Neutrophil (primary cell): Measurements from ENCODE around the gene MLX.

Experiments used
- H3K27ac ChIP-seq: fragments of 200-600 bp; sonication (generic); 2 replicates; pipeline ENCODE4 v1.5.1; 2016; ENCODE audit warnings: mild to moderate bottlenecking, moderate library complexity
- H3K27me3 ChIP-seq: fragments of 200-600 bp; sonication (generic); 2 replicates; pipeline ENCODE4 v1.6.0; 2016; ENCODE audit warnings: mild to moderate bottlenecking
- H3K36me3 ChIP-seq: fragments of 200-600 bp; sonication (generic); 2 replicates; pipeline ENCODE4 v1.5.1; 2017
- H3K4me1 ChIP-seq, 2 experiments: fragments of 200-600 bp in 1 of 2; sonication (generic) in 1 of 2; 1 replicate in 1 of 2; 2 replicates in 1 of 2; pipeline versions ENCODE4 v1.5.1 to v1.6.1; 2013 to 2016; ENCODE audit warnings: low read depth in 1 of 2, low read length in 1 of 2, mild to moderate bottlenecking in 1 of 2, moderate library complexity in 1 of 2; ENCODE audit not compliant: control insufficient read depth in 1 of 2, insufficient read depth in 1 of 2
- H3K4me3 ChIP-seq, 2 experiments: fragments of 200-600 bp in 1 of 2; sonication (generic) in 1 of 2; 1 replicate in 1 of 2; 2 replicates in 1 of 2; pipeline ENCODE4 v1.5.1; 2013 to 2016; ENCODE audit warnings: low read depth in 1 of 2, low read length in 1 of 2, mild to moderate bottlenecking in 1 of 2, moderate library complexity in 1 of 2
- H3K9me3 ChIP-seq: fragments of 200-600 bp; sonication (generic); 2 replicates; pipeline ENCODE4 v1.5.1; 2016
- CTCF ChIP-seq: fragments of 200-600 bp; sonication (generic); IDR thresholded peaks from 2 replicates; pipeline ENCODE4 v1.5.1; 2016; ENCODE audit warnings: antibody characterized with exemption

The MLX gene

GRCh38 chr17:42519546-42520491, 47.1 kb upstream of the MLX start:
- Histone ChIP-seq H3K4me3 (no peak overlapping the region), H3K9me3 (no peaks in the 10 kb centered on the region), H3K27ac (peak overlapping the region; percentile 87), H3K36me3 (peaks cover 79% of the 10 kb centered on the region), H3K27me3 (no peaks in the 10 kb centered on the region), H3K4me1 (peaks cover 47% of the 10 kb centered on the region in 2 experiments)
- no peak for TF ChIP-seq CTCF

- no peaks in the 10 kb centered on the region for H3K9me3 ChIP-seq
- peaks cover 47% of the 10 kb centered on the region in 2 experiments for H3K4me1 ChIP-seq
- no peak overlapping the region for H3K27ac ChIP-seq
- no peaks in the 10 kb centered on the region for H3K27me3 ChIP-seq
- H3K36me3 ChIP-seq = peaks cover 72% of the 10 kb centered on the region
- no peak for TF ChIP-seq CTCF
- no peak overlapping the region for H3K4me3 ChIP-seq
These were observed 46.4 kb upstream of the MLX start for GRCh38 chr17:42520540-42520951.

GRCh38 chr17:42521036-42521435, 45.9 kb upstream of the MLX start:
- no peak for TF ChIP-seq CTCF
- Histone ChIP-seq H3K27ac (no peak overlapping the region), H3K27me3 (no peaks in the 10 kb centered on the region), H3K4me3 (no peak overlapping the region), H3K36me3 (peaks cover 67% of the 10 kb centered on the region), H3K4me1 (peaks cover 47% of the 10 kb centered on the region in 2 experiments), H3K9me3 (no peaks in the 10 kb centered on the region)

GRCh38 chr17:42521666-42522262, 45.1 kb upstream of the MLX start:
- peaks cover 60% of the 10 kb centered on the region for H3K36me3 ChIP-seq
- H3K9me3 ChIP-seq = no peaks in the 10 kb centered on the region
- H3K27me3 ChIP-seq = no peaks in the 10 kb centered on the region
- no peak overlapping the region for H3K4me3 ChIP-seq
- no peak for TF ChIP-seq CTCF
- no peak overlapping the region for H3K27ac ChIP-seq
- H3K4me1 ChIP-seq = peaks cover 41% of the 10 kb centered on the region in 2 experiments

GRCh38 chr17:42522263-42522790, 44.6 kb upstream of the MLX start:
- Histone ChIP-seq H3K9me3 (no peaks in the 10 kb centered on the region), H3K4me3 (no peak overlapping the region), H3K27ac (no peak overlapping the region), H3K36me3 (peaks cover 54% of the 10 kb centered on the region), H3K27me3 (no peaks in the 10 kb centered on the region), H3K4me1 (peaks cover 39% of the 10 kb centered on the region in 2 experiments)
- no peak for TF ChIP-seq CTCF
